ENCODE data around the gene TP63.
"Not testable (repeated sequence)": the region's sequence is repeated elsewhere in the genome, so short reads cannot be mapped to it uniquely, and the experiment has no call there.

TP63 gene

GRCh38 chr3:189724356-189724755, 93.2 kb downstream of the TP63 start:
- no peak for DNase-seq (ENCODE audit: low spot score)

- DNase-seq (ENCODE audit: low spot score) = no peak
Measured at GRCh38 chr3:189726277-189726676, 95.1 kb downstream of the TP63 start.

- no peak for DNase-seq (ENCODE audit: low spot score)
Measured at GRCh38 chr3:189727158-189727557, 96.0 kb downstream of the TP63 start.

- DNase-seq (ENCODE audit: low spot score) = no peak
Measured at GRCh38 chr3:189727898-189728297, 96.7 kb downstream of the TP63 start.

- no peak for DNase-seq (ENCODE audit: low spot score)
Measured at GRCh38 chr3:189728915-189729314, 97.7 kb downstream of the TP63 start.

- DNase-seq (ENCODE audit: low spot score) = no peak
Measured at GRCh38 chr3:189734061-189734460, 102.9 kb downstream of the TP63 start.

- no peak for DNase-seq (ENCODE audit: low spot score)
Measured at GRCh38 chr3:189735913-189736312, 104.7 kb downstream of the TP63 start.

GRCh38 chr3:189737071-189737470, 105.9 kb downstream of the TP63 start:
- DNase-seq (ENCODE audit: low spot score) = no peak

- no peak for DNase-seq (ENCODE audit: low spot score)
Measured at GRCh38 chr3:189737619-189738018, 106.4 kb downstream of the TP63 start.

GRCh38 chr3:189739378-189739777, 108.2 kb downstream of the TP63 start:
- no peak for DNase-seq (ENCODE audit: low spot score)

GRCh38 chr3:189740156-189740555, 109.0 kb downstream of the TP63 start:
- no peak for DNase-seq (ENCODE audit: low spot score)

- DNase-seq (ENCODE audit: low spot score) = no peak
Measured at GRCh38 chr3:189744235-189744634, 113.0 kb downstream of the TP63 start.

GRCh38 chr3:189745622-189746021, 114.4 kb downstream of the TP63 start:
- DNase-seq (ENCODE audit: low spot score) = no peak

GRCh38 chr3:189748046-189748445, 116.9 kb downstream of the TP63 start:
- DNase-seq (ENCODE audit: low spot score) = no peak

GRCh38 chr3:189750972-189751371, 119.8 kb downstream of the TP63 start:
- DNase-seq (ENCODE audit: low spot score) = not testable (repeated sequence)

- no peak for DNase-seq (ENCODE audit: low spot score)
Measured at GRCh38 chr3:189754356-189754755, 123.2 kb downstream of the TP63 start.

GRCh38 chr3:189756582-189757078, 125.4 kb downstream of the TP63 start:
- DNase-seq (ENCODE audit: low spot score) = no peak

GRCh38 chr3:189758186-189758585, 127.0 kb downstream of the TP63 start:
- DNase-seq (ENCODE audit: low spot score) = no peak

- no peak for DNase-seq (ENCODE audit: low spot score)
Measured at GRCh38 chr3:189766416-189766815, 135.2 kb downstream of the TP63 start.

GRCh38 chr3:189771842-189772450, 140.8 kb downstream of the TP63 start:
- DNase-seq (ENCODE audit: low spot score) = no peak

- DNase-seq (ENCODE audit: low spot score) = no peak
Measured at GRCh38 chr3:189772584-189772983, 141.4 kb downstream of the TP63 start.

GRCh38 chr3:189773056-189773455, 141.9 kb downstream of the TP63 start:
- DNase-seq (ENCODE audit: low spot score) = no peak

GRCh38 chr3:189776149-189776824, 145.1 kb downstream of the TP63 start:
- DNase-seq (ENCODE audit: low spot score) = no peak

Data from HuH-7 (cell line).